Skeletal muscle tissue (tissue), 4 donors: ENCODE data around the gene UMOD. TPM values are rescaled to one million over a fixed set of nuclear protein-coding genes. Genes with fewer than 3 reads are reported as not detected.

Experiments used
- H3K27ac ChIP-seq: one replicate; pipeline ENCODE4 v1.7.0; 2013; ENCODE audit warnings: mild to moderate bottlenecking, low read depth, low read length, inconsistent platforms
- H3K27me3 ChIP-seq, 3 donors: one replicate each; pipeline ENCODE4 v1.7.0; 2013; ENCODE audit warnings: low read length in 3 of 3; ENCODE audit not compliant: control insufficient read depth in 3 of 3, insufficient read depth in 3 of 3
- H3K36me3 ChIP-seq, 3 donors: one replicate each; pipeline ENCODE4 v1.7.0; 2013; ENCODE audit warnings: low read length in 3 of 3; ENCODE audit not compliant: control insufficient read depth in 3 of 3, insufficient read depth in 3 of 3
- H3K4me1 ChIP-seq, 3 donors: one replicate each; pipeline ENCODE4 v1.7.0; 2013; ENCODE audit warnings: low read length in 3 of 3, mild to moderate bottlenecking in 3 of 3; ENCODE audit not compliant: control insufficient read depth in 3 of 3, insufficient read depth in 3 of 3
- H3K4me3 ChIP-seq, 3 donors: one replicate each; pipeline ENCODE4 v1.7.0; 2013; ENCODE audit warnings: low read length in 3 of 3
- H3K9ac ChIP-seq, 3 donors: one replicate each; pipeline ENCODE4 v1.7.0; 2013; ENCODE audit warnings: low read length in 3 of 3, mild to moderate bottlenecking in 3 of 3, moderate library complexity in 2 of 3, low read depth in 1 of 3
- H3K9me3 ChIP-seq, 3 donors: one replicate each; pipeline ENCODE4 v1.7.0; 2013; ENCODE audit warnings: low read length in 3 of 3; ENCODE audit not compliant: control insufficient read depth in 3 of 3
- total RNA-seq: library from RNA; depleted of rRNA; stranded (reverse); fragments of >200 nt; gene quantifications from one replicate; pipeline ENCODE4 v1.2.3, GENCODE V29; 2014
- donor health status: Osteomylitis.

The UMOD gene
- total RNA-seq, 1 donor from 2014 or later: not detected

DNA sequence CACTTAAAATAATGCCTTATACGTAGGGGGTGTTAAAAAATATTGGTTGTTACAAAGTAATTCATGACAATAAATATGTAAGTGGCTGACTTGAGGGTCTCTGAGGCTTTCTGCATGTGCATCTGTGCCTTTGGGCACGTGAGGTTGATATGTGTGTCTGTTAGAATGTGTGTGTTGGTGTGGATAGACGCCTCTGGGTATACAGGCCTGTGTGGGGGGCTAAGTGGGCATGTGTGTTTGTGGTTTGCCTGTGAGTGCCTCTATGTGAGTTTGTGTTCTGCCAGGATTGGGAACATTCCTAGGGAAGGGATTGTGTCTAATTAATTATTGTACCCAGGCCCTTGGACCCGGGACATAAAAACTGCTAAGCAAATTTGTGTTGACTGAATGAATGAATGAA, 44.2 kb downstream of the UMOD start:
- no peaks in the 10 kb centered on the region for H3K4me1 ChIP-seq
- no peak overlapping the region for H3K27ac ChIP-seq
- no peak overlapping the region for H3K9ac ChIP-seq
- H3K4me3 ChIP-seq: no peak overlapping the region
- no peaks in the 10 kb centered on the region for H3K27me3 ChIP-seq
- H3K36me3 ChIP-seq: no peaks in the 10 kb centered on the region
- H3K9me3 ChIP-seq: peaks cover 0 to 2% (median 0%) of the 10 kb centered on the region in 3 donors

- Histone ChIP-seq H3K27ac (no peak overlapping the region), H3K27me3 (peaks cover 0 to 3% (median 0%) of the 10 kb centered on the region in 3 donors), H3K4me1 (no peaks in the 10 kb centered on the region), H3K36me3 (no peaks in the 10 kb centered on the region), H3K9me3 (peaks cover 0 to 2% (median 0%) of the 10 kb centered on the region in 3 donors), H3K4me3 (no peak overlapping the region), H3K9ac (no peak overlapping the region)
Measured at GRCh38 chr16:20307791-20308190, 44.7 kb downstream of the UMOD start.

DNA sequence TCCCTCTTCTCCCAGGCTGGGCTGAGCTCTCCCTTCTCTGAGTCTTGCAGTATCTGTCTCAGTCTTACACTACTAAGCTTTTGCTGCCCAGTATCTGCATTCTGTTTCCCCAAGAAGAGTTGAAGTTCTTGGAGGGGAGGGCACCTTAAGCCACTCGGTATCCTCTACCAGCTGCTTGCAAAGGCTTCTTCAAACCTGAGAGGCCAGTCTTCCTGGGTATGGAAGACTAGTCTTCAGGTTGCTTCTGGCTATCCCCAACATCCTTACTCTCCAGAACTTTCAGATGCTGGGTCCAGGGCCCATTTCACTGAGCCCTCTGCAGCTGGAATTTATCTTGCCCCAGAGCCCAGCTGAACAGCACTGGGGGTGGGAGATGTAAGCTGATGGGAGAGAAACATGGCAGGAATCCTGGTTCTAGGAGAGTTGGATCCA, 45.3 kb downstream of the UMOD start:
- H3K27me3 ChIP-seq: peaks cover 0 to 3% (median 0%) of the 10 kb centered on the region in 3 donors
- peaks cover 0 to 2% (median 0%) of the 10 kb centered on the region in 3 donors for H3K9me3 ChIP-seq
- H3K9ac ChIP-seq: no peak overlapping the region
- no peaks in the 10 kb centered on the region for H3K36me3 ChIP-seq
- no peak overlapping the region for H3K4me3 ChIP-seq
- no peak overlapping the region for H3K27ac ChIP-seq
- no peaks in the 10 kb centered on the region for H3K4me1 ChIP-seq

DNA sequence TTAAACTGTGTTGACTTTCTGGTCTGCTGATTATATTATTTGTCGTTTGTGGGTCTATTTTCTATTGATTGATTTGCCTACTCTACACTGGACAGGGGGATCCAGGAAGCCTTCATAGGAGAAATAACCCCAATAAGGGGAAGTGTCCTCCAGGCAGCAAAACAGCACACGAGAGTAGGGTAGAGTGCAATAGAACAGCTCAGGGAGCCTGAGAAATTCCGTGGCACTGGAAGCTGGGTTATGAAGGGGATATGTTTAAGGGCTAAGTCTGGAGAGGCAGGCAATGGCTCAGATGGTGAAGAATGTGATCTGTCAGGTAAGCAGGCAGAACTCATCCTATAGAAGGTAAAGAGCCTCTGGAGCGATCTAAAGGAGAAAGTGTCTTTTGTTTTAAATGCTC, 46.1 kb downstream of the UMOD start:
- Histone ChIP-seq H3K9me3 (peaks cover 0 to under 1% (median 0%) of the 10 kb centered on the region in 3 donors), H3K27me3 (peaks cover 0 to 3% (median 0%) of the 10 kb centered on the region in 3 donors), H3K4me3 (no peak overlapping the region), H3K4me1 (no peaks in the 10 kb centered on the region), H3K36me3 (no peaks in the 10 kb centered on the region), H3K27ac (no peak overlapping the region), H3K9ac (no peak overlapping the region)

DNA sequence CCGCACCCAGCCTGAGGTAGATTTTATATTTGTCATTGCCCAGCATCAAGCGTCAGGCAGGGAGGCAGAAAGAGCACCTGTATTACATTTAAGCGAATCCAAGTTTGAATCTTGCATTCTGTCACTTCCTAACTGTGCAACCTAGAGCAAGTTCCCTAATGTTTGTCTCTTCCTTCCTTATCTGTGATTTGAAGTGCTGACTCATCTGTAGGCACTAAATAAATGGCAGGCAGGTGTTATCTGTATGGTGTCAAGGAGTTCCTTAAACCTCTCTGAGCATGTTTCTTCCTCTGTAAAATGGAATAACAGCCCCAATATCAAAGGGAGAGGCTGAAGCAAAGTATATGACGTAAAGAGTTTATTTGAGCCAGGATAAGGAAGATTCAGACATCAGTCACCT, 49.5 kb downstream of the UMOD start:
- no peak overlapping the region for H3K27ac ChIP-seq
- peaks cover 0 to 5% (median 0%) of the 10 kb centered on the region in 3 donors for H3K27me3 ChIP-seq
- H3K36me3 ChIP-seq: no peaks in the 10 kb centered on the region
- H3K9me3 ChIP-seq: no peaks in the 10 kb centered on the region
- no peaks in the 10 kb centered on the region for H3K4me1 ChIP-seq
- H3K4me3 ChIP-seq: no peak overlapping the region
- no peak overlapping the region for H3K9ac ChIP-seq

DNA sequence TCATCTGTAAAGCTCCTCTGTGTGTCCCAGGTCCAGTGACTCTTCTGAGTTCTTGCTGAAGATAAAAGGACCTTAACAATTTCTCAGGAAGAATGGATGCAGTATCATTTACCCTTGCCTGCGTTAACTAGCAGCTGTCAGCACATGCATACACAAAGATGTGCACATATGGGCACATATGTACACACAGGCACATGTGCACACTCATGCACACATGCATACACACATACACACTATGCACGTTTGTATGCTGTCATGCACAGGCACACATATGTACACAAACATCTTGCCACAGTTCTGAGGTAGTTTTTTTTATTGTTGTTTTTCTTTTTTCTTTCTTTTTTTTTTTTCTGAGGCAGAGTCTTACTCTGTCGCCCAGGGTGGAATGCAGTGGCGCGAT, 50.1 kb downstream of the UMOD start:
- Histone ChIP-seq H3K4me3 (no peak overlapping the region), H3K27me3 (peaks cover 0 to 8% (median 0%) of the 10 kb centered on the region in 3 donors), H3K9me3 (no peaks in the 10 kb centered on the region), H3K4me1 (no peaks in the 10 kb centered on the region), H3K36me3 (no peaks in the 10 kb centered on the region), H3K9ac (no peak overlapping the region), H3K27ac (no peak overlapping the region)

- peaks cover 0 to 8% (median 0%) of the 10 kb centered on the region in 3 donors for H3K27me3 ChIP-seq
- no peaks in the 10 kb centered on the region for H3K4me1 ChIP-seq
- H3K9ac ChIP-seq: no peak overlapping the region
- H3K9me3 ChIP-seq: no peaks in the 10 kb centered on the region
- no peak overlapping the region for H3K4me3 ChIP-seq
- no peak overlapping the region for H3K27ac ChIP-seq
- H3K36me3 ChIP-seq: no peaks in the 10 kb centered on the region
Measured at GRCh38 chr16:20301840-20302239, 50.7 kb downstream of the UMOD start.

DNA sequence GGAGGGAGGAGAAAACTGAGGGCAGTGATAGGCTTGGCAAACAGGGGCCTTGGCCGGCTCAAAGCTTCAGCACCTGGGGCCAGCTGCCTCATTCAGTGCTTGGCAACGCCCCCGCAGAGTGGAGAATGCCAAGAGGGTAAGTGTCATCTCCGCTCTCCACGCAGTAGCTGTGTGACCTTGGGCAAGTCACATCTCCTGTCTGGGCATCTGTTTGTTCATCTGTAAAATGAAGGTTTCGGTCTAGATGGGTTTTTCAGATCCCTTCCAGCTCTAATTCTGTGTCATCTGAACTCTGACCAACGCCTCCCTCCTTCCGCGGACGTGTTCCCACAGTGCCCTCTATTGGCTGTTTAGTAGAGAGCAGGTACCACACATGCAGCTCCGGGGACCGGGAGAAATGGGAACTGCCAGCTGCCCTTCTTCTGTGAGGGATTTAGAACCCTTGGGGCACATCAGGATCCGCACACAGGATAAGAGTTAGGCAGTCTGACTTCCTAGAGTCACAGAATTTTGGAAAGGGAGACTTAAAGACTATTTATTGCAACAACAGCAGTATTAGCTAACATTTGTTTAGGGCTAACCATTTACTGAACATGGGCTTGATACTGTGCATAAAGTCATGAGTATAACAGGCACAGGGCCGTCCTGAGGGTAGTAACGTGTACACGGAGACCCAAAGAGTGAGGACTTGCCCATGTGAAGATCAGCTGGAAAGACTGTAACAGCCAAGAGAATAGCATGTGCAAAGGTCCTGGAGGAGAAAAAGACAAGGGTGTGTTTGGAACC, 52.0 kb downstream of the UMOD start:
- H3K4me1 ChIP-seq: no peaks in the 10 kb centered on the region
- no peak overlapping the region for H3K27ac ChIP-seq
- H3K4me3 ChIP-seq: no peak overlapping the region
- H3K27me3 ChIP-seq: peaks cover 0 to 8% (median 0%) of the 10 kb centered on the region in 3 donors
- no peak overlapping the region for H3K9ac ChIP-seq
- no peaks in the 10 kb centered on the region for H3K9me3 ChIP-seq
- H3K36me3 ChIP-seq: no peaks in the 10 kb centered on the region

DNA sequence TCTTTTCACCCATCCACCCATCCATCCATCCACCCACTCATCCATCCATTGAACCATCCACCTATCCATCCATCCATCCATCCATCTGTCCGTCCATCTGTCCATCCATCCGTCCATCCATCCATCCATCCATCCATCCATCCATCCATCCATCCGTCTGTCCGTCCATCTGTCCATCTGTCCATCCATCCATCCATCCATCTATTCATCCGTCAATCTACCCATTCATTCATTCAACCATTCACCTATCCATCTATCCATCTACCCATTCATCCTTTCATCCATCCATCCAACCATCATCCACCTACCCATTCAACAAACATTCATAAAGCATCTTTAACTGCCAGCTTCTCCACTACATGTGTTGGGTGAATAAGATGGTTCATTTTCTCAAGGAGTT, 54.1 kb downstream of the UMOD start:
- peaks cover 0 to 8% (median 0%) of the 10 kb centered on the region in 3 donors for H3K27me3 ChIP-seq
- no peak overlapping the region for H3K27ac ChIP-seq
- H3K36me3 ChIP-seq: no peaks in the 10 kb centered on the region
- no peak overlapping the region for H3K4me3 ChIP-seq
- H3K4me1 ChIP-seq: no peaks in the 10 kb centered on the region
- H3K9me3 ChIP-seq: no peaks in the 10 kb centered on the region
- no peak overlapping the region for H3K9ac ChIP-seq
